Measurements from ENCODE around the gene FALEC.
"Not testable (repeated sequence)": the region's sequence is repeated elsewhere in the genome, so short reads cannot be mapped to it uniquely, and the experiment has no call there.

FALEC gene

DNA sequence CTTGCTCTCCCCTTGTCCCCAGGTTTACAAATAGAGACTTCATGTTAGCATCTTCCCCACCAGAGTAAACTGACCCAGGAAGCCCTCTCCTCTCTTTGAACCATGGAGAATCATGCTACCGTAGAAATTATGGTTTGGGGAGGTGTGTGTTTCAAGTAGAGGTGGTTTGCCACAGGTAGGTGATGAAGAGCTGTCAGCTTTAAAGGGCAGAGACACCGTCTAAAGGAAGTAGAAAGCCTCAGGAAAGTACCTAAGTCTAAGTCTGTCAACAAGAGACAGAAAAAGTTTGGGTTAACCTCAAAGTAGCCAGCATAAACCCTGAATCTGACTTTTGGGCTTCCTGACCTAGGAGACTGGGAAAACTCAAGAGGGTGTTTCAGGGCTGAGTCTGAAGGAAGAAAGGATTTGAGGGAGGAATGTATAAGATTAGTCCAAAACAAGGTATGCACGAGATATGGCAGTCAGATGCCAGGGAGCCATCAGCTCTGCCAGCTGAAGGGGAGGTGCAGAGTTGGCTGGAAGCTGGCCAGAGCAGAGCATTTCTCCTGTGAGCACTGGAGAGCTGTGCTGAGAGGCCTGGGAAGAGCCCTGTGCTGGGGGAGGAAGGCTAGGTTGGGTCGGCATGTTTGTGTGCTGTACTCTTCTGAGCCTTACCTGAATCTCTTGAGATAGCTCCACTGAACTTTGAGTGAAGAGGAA lies 47.9 kb downstream of the FALEC start:
- no peak for TF ChIP-seq ZFX (IDR thresholded peaks at IDR 0.05)
- TF ChIP-seq, protein P1, sequence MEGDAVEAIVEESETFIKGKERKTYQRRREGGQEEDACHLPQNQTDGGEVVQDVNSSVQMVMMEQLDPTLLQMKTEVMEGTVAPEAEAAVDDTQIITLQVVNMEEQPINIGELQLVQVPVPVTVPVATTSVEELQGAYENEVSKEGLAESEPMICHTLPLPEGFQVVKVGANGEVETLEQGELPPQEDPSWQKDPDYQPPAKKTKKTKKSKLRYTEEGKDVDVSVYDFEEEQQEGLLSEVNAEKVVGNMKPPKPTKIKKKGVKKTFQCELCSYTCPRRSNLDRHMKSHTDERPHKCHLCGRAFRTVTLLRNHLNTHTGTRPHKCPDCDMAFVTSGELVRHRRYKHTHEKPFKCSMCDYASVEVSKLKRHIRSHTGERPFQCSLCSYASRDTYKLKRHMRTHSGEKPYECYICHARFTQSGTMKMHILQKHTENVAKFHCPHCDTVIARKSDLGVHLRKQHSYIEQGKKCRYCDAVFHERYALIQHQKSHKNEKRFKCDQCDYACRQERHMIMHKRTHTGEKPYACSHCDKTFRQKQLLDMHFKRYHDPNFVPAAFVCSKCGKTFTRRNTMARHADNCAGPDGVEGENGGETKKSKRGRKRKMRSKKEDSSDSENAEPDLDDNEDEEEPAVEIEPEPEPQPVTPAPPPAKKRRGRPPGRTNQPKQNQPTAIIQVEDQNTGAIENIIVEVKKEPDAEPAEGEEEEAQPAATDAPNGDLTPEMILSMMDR (conservative IDR thresholded peaks at IDR 0.05), result no peak
- peak overlapping the region; percentile 93 for H3K27ac ChIP-seq

DNA sequence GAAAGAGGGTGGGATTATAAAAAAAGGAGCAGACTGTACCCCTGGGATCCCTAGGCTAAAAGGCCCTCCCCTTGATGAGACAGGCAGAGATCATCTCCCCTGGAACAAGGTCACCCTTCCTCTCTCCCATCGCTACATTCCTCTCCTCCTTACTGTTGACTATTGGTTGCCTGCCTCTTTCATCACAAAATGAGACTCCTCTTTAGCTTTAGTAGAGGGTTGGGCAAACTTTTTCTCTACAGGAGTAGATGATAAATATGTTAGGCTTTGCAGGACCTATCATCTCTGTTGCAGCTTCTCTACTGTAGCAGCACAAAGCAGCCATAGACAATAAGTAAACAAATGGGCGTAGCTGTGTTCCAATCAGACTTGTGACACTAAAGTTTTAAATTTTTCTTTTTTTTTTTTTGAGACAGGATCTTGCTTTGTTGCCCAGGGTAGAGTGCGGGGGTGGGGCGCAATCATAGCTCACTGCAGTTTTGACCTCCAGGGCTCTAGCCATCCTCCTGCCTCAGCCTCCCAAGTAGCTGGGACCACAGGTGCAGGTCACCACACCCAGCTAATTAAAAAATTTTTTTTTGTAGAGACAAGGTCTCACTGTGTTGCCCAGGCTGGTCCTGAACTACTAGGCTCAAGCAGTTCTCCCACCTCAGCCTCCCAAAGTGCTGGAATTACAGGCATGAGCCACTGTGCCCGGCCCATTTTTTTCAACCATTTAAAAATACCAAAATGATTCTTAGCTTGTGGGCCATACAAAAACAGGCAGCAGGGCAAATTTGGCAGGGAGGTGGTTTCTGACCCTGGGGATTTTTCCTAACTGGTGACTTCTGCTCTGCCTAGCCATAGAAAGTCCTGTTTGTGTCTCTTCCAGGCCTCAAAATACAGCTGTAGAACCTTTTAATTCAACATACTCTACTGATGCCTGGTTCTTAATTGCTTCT lies 48.8 kb downstream of the FALEC start:
- H3K27ac ChIP-seq, result peak overlapping the region; percentile 93
- TF ChIP-seq, protein P1 (conservative IDR thresholded peaks at IDR 0.05), result no peak
- TF ChIP-seq ZFX (IDR thresholded peaks at IDR 0.05), result no peak

DNA sequence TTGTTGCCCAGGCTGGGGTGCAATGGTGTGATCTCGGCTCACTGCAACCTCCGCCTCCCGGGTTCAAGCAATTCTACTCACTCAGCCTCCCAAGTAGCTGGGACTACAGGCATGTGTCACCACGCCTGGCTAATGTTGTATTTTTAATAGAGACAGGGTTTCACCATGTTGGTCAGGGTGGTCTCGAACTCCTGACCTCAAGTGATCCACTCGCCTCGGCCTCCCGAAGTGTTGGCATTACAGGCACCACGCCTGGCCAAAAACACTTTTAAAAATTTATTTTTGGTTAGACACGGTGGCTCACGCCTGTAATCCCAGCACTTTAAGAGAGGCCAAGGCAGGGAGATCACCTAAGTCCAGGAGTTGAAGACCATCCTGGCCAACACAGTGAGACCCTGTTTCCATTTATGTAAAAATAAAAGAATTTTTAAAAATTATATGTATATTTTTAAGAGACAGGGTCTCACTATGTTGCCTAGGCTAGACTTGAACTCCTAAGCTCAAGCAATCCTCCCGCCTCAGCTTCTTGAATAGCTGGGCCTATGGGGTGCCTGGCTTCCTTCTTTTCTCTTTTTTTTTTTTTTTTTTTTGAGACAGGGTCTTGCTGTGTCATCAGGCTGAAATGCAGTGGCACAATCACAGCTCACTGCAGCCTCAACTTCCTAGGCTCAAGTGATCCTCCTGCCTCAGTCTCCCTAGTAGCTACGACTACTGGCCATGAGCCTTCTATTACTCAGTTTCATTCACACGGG lies 49.9 kb downstream of the FALEC start:
- H3K27ac ChIP-seq, result not testable (repeated sequence)

DNA sequence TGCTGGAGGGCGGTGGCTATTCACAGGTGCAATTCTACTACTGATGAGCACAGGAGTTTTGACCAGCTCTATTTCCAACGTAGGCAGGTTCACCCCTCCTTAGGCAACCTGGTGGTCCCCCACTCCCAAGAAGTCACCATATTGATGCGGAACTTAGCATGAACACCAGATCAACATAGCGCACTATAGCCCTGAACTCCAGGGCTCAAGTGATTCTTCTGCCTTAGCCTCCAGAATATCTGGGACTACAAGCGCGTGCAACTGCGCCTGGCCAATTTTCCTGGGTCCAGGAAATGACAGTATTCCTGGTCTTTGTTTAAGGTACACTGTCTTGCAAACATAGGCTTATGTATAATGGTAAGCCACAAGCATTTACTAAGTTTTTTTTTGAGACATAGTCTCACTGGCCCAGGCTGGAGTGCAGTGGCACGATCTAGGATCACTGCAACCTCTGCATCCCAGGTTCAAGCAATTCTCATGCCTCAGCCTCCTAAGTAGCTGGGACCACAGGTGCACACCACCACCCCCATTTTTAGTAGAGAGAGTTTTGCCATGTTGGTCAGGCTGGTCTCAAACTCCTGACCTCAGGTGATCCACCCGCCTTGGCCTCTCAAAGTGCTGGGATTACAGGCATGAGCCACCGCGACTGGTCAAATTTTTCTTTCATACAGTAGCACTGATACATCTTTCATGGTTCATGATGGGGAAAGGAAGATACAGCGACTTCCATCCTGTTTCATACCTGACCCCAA lies 51.2 kb downstream of the FALEC start:
- TF ChIP-seq, protein P1 (conservative IDR thresholded peaks at IDR 0.05), result no peak
- no peak for TF ChIP-seq ZFX (IDR thresholded peaks at IDR 0.05)
- peak overlapping the region; percentile 96 for H3K27ac ChIP-seq

DNA sequence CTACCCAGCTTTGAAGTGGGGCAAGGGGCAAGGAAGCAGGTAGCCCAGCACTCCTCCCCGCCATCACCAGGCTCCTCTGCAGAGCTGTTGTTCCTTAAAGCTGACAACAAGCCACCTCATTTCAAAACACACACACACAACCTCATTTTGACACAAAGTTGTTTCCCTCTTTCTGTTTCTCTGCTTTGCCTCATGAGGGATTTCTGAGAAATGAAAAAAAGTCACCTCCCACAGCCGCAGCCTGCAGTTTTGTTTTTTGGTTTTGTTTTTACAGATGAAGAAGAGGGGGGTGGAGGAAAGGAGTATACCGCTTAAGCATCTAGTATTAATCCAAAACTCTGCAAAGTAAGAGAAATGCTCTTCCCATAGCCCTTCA lies 51.8 kb downstream of the FALEC start:
- peak overlapping the region; percentile 96 for H3K27ac ChIP-seq
- TF ChIP-seq, protein P1 (conservative IDR thresholded peaks at IDR 0.05), result no peak
- no peak for TF ChIP-seq ZFX (IDR thresholded peaks at IDR 0.05)

DNA sequence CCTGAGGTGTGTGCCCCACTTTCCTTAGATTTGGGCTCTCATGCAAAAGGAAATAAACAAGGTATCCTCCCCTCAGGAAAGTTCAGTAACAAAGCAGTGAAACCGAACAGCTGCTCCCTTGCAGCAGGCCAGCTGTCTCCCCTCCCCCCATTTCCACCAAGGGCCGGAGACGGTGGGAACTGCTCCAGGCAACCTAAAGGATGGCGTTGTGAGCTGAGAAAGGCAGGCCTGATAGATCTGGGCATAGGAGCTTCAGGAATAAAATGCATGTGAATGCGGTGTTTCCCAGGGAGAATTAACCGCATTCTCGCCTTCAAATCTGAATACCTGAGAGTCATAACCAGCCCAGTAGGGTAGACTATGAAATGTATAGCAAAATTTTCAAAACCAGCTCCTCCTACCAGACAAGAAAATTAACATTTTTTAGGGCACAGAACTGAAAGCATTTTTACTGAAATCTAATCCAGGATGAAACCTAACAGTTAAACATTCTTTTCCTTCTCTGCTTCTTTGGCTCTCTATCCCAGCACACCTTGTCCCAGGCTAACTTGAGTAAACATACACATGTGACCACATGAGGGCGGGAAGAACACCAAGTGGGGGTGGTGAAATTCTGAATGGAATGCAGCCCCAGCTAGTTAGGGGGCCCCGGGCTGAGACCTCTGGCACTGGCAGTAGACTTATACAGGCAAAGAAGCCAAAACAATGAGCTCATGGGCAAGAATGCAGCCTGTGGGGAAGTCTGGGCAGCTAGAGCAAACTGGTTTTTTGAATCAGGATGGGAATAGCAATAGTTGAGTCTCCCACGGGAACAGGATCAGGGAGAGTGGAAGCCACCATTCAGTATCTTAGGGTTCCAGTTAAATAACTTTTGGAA lies 52.4 kb downstream of the FALEC start:
- TF ChIP-seq, protein P1 (conservative IDR thresholded peaks at IDR 0.05), result no peak
- H3K27ac ChIP-seq, result peak overlapping the region; percentile 96
